Fibroblast of mammary gland (primary cell): ENCODE data around the gene ST3GAL6.

Experiments used
- DNase-seq: peaks from one replicate; pipeline ENCODE4 v3.0.0-alpha.2; 2010; ENCODE audit warnings: low read depth
- H3K4me3 ChIP-seq: 2 replicates; pipeline ENCODE4 v1.5.1; 2011; ENCODE audit warnings: low read depth, mild to moderate bottlenecking, low read length, moderate library complexity; ENCODE audit not compliant: control insufficient read depth
- CTCF ChIP-seq: conservative IDR thresholded peaks from 2 replicates; pipeline ENCODE4 v1.5.1; 2011; ENCODE audit warnings: low read depth, low read length, inconsistent platforms; ENCODE audit not compliant: control insufficient read depth, insufficient read depth

The ST3GAL6 gene, protein sequence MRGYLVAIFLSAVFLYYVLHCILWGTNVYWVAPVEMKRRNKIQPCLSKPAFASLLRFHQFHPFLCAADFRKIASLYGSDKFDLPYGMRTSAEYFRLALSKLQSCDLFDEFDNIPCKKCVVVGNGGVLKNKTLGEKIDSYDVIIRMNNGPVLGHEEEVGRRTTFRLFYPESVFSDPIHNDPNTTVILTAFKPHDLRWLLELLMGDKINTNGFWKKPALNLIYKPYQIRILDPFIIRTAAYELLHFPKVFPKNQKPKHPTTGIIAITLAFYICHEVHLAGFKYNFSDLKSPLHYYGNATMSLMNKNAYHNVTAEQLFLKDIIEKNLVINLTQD

DNA sequence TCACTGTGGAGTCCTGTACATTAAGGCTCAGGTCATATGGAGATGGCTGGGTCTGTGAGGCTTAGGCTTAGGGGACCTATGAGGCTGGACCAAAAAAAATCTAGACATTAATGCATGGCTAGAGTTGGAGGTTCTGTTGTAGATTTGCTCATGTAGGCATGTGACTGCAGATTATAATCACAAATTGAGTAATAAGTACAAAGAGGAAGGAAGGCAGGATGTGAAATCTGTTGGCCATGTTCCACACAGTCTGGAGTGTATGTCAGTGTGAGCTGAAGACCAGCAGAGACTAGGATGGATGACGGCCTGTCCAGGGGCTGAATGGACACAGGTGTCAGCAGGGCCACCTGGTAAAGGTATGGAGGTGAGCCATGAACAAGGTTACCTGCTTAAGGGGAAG lies at the start of gene ST3GAL6:
Gene ST3GAL6, plus strand, starts transcription at position 265 of the 400 bp plus-strand sequence. CDS start 5,101 bp downstream, outside the sequence.
- no peak for TF ChIP-seq CTCF
- DNase-seq = peak; percentile 54
- H3K4me3 ChIP-seq = no peak within 1 kb of the TSS

DNA sequence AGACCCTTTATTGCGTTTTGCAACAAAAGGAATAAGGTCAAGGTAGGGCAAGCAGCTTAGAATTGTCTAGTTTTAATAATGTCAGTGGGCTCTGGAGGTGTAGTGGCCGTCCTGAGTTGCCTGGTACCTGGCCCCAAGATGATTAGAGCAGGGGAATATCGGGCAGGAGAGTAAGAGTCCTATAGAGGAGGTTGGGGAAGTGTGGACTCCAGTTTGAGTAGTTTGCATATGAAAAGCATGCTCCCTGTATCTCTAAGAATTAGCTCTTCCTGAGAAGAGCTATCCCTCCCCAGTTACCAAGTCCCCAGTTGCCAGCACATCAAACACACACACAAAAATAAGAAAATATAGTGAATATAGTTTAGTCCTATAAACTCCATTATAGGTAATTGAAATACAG lies 49.2 kb upstream of the ST3GAL6 start:
- H3K4me3 ChIP-seq = no peak overlapping the region
- no peak for DNase-seq
- no peak for TF ChIP-seq CTCF

- no peak overlapping the region for H3K4me3 ChIP-seq
- no peak for DNase-seq
- no peak for TF ChIP-seq CTCF
Measured at GRCh38 chr3:98717584-98717983, 45.6 kb upstream of the ST3GAL6 start.

DNA sequence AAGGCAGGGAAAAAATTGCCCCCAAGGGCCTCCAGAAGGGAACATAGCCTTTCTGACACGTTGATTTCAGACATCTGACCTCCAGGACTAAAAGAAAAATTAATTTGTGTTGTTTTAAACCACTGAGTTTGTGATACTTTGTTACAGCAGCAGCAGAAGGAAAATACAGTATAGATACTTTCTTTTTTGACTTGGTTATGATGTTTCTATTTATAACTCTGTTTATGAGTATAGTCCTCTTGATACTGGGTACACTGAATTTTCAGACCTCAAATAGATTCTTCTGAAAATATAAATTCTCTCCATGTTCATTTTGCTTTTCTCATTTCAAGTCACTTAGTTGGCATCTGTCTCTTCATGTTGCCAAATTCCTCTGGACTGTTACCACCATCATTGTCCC lies 44.4 kb upstream of the ST3GAL6 start:
- H3K4me3 ChIP-seq = no peak overlapping the region
- DNase-seq = no peak

DNA sequence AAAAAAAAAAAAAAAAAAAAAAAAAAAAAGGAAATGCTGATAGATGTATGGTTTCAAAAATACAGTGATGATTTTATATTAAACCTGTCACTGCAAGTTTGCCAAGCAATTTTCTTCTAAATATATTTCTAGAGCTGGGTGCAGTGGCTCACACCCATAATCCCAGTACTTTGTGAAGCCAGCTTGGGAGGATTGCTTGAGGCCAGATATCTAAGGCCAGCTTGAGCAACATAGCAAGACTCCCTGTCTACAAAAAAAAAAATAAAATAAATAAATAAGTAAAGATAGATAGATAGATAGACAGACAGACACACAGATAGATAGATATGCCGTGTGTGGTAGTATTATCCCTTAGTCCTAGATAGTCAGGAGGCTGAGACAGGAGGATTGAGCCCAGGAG lies 41.4 kb upstream of the ST3GAL6 start:
- DNase-seq = no peak
- TF ChIP-seq CTCF = no peak
- no peak overlapping the region for H3K4me3 ChIP-seq

More for the DNA sequence above, 44.4 kb upstream of the ST3GAL6 start:
- no peak for TF ChIP-seq CTCF

DNA sequence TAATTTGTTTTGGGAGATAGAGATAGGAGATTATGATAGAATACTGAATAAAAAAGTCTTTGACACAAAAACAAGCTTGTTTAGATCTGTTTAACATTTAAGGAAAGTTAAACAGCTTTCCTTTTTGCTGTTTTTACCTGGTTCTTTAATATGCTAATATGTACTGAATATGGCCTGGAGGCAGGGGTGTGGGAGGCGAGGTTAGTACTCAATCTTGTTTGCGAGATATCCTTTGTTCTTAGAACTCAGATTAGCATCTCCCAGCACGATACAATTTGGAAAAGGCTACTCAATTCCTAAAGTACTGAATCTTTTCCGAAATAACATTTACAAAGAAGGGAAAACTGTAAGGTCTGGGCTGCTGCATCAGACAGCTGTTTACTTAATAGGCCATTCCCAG lies 40.8 kb upstream of the ST3GAL6 start:
- TF ChIP-seq CTCF = no peak
- no peak for DNase-seq
- no peak overlapping the region for H3K4me3 ChIP-seq
